Fibroblast of skin of scalp (primary cell): ENCODE measurements around the gene TTBK2. TPM values are rescaled to one million over a fixed set of nuclear protein-coding genes. Genes with fewer than 3 reads are reported as not detected.
A peak's percentile ranks its signal among the peaks of the same experiment; 100 is the strongest.
"Not testable (repeated sequence)": the region's sequence is repeated elsewhere in the genome, so short reads cannot be mapped to it uniquely, and the experiment has no call there.

Experiments used
- DNase-seq: peaks from one replicate; pipeline ENCODE4 v3.0.0-alpha.2; 2013
- polyA plus RNA-seq, 2 experiments: library from polyadenylated mRNA; unstranded; fragments of 120-200 nt; gene quantifications; one replicate each; pipeline ENCODE4 v1.2.1, GENCODE V29; 2013; ENCODE audit not compliant: insufficient read length in 2 of 2

The TTBK2 gene
- polyA plus RNA-seq (2013, experiment 1 of 2; ENCODE audit: insufficient read length) = 6.6 TPM
- polyA plus RNA-seq (2013, experiment 2 of 2; ENCODE audit: insufficient read length) = 7.4 TPM

- DNase-seq = peak; percentile 99
Observed at GRCh38 chr15:42920519-42921341, at the start of gene TTBK2. Gene TTBK2, minus strand, starts transcription at chr15:42920778. Its CDS starts 42,161 bp downstream, at chr15:42878617.

- DNase-seq = no peak
Observed at GRCh38 chr15:42964476-42964875, 43.9 kb upstream of the TTBK2 start.

- DNase-seq = peak; percentile 85
Observed at GRCh38 chr15:42955518-42955917, 34.9 kb upstream of the TTBK2 start.

GRCh38 chr15:42954291-42954690, 33.7 kb upstream of the TTBK2 start:
- no peak for DNase-seq

- DNase-seq = not testable (repeated sequence)
Observed at GRCh38 chr15:42948898-42949297, 28.3 kb upstream of the TTBK2 start.

GRCh38 chr15:42940527-42940926, 19.9 kb upstream of the TTBK2 start:
- DNase-seq = no peak

- DNase-seq = no peak
Observed at GRCh38 chr15:42939841-42940240, 19.3 kb upstream of the TTBK2 start.

GRCh38 chr15:42937143-42937542, 16.6 kb upstream of the TTBK2 start:
- DNase-seq = no peak

GRCh38 chr15:42933886-42934667, 13.5 kb upstream of the TTBK2 start:
- DNase-seq = no peak

GRCh38 chr15:42932833-42933515, 12.4 kb upstream of the TTBK2 start:
- DNase-seq = no peak

- DNase-seq = no peak
Observed at GRCh38 chr15:42931702-42932486, 11.3 kb upstream of the TTBK2 start.

GRCh38 chr15:42929306-42929848, 8.8 kb upstream of the TTBK2 start:
- peak; percentile 35 for DNase-seq

GRCh38 chr15:42921342-42921731, 759 bp upstream of the TTBK2 start:
- DNase-seq = peak; percentile 7

- peak; percentile 36 for DNase-seq
Observed at GRCh38 chr15:42919799-42920518, 619 bp downstream of the TTBK2 start.

- no peak for DNase-seq
Observed at GRCh38 chr15:42919308-42919707, 1.3 kb downstream of the TTBK2 start.

GRCh38 chr15:42918047-42918446, 2.5 kb downstream of the TTBK2 start:
- DNase-seq = no peak

GRCh38 chr15:42915654-42916315, 4.8 kb downstream of the TTBK2 start:
- DNase-seq = no peak

- DNase-seq = peak; percentile 17
Observed at GRCh38 chr15:42914728-42915497, 5.7 kb downstream of the TTBK2 start.

- DNase-seq = peak; percentile 40
Observed at GRCh38 chr15:42911058-42911592, 9.5 kb downstream of the TTBK2 start.
